Frontal cortex (tissue), 4 donors: ENCODE measurements around the gene CFAP45. TPM values are rescaled to one million over a fixed set of nuclear protein-coding genes. Genes with fewer than 3 reads are reported as not detected.
A peak's percentile ranks its signal among the peaks of the same experiment; 100 is the strongest.

ENCODE experiments used
- DNase-seq, 2 donors: peaks; one replicate each; pipeline ENCODE4 v3.0.0; 2012; ENCODE audit warnings: low spot score in 2 of 2
- FAIRE-seq: peaks from 2 replicates; lab custom pipeline; 2012; peaks lifted over from hg19 to GRCh38; lab: Jason Lieb, UNC
- total RNA-seq: library from RNA; depleted of rRNA; stranded (reverse); fragments of >200 nt; gene quantifications from one replicate; pipeline ENCODE4 v1.2.3, GENCODE V29; 2014
- donor health status: control.
- donor health status: control.
- donor health status: control.

Gene CFAP45
- total RNA-seq, 1 donor from 2014 or later, result under 0.01 TPM

DNA sequence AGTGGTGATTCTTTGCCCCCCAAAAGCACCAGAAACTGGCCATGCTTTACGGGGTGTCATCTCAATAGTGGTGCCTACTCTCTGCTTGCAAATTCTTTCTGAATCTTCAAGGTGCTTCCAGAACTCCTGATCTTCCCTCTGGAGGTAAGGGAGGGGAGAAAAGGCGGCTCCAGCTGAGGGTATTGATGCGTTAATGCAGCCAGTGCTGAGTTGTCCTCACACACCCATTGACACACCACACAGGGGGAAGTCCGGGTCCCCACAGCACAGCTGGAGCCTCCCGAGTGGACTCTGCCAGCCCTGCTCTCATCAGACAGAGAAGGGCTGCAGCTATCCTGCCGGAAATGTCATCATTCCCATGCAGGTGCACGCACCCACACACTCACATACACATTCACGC lies 38.7 kb downstream of the CFAP45 start:
- FAIRE-seq, result no peak
- no peak for DNase-seq

DNA sequence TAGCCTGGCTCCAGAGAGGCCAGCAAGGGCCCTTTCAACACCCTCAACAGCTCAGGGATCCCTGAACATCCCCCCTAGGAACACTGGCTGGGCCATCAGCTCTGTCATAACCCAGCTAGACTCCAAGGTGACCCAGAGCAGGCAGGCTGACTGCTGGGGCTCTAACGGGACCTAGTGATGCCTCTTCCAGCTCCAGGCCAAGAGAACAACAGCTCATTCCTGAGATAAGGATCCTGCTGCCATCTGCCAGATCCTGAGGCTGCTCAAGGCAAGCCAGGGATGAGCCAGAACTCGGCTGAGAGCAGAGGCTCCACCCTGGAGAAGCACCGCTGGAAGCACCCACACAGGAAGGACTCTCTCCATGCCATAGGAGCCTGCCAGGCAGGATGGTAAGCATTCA lies 39.5 kb downstream of the CFAP45 start:
- DNase-seq (no peak), FAIRE-seq (no peak)

- FAIRE-seq (no peak), DNase-seq (no peak)
Observed at GRCh38 chr1:159859767-159860322, 40.1 kb downstream of the CFAP45 start.

DNA sequence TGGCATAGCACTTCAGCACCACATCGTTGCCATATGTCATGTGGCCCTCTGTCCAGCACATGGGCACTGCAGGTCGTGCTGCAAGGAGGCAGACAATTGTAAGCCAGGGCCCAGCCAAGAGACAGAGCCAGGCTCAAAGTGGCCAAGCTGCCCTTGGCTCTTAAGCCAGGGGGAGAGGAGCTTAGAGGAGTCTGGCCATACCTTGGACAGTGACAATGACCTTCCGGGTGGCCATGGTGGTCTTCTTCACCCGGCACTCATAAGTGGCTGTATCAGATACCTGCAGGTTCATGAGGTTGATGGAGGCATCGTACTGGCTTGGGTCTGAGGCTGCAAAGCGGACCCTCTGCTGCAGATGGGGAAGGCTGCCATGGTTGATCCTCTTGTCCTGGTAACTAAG lies 42.1 kb downstream of the CFAP45 start:
- FAIRE-seq (no peak), DNase-seq (no peak)

- FAIRE-seq (no peak), DNase-seq (no peak)
Observed at GRCh38 chr1:159856576-159856975, 43.4 kb downstream of the CFAP45 start.

- no peak for FAIRE-seq
Observed at GRCh38 chr1:159855709-159856108, 44.3 kb downstream of the CFAP45 start.

GRCh38 chr1:159854693-159855192 lies 45.2 kb downstream of the CFAP45 start:
- DNase-seq, result peak; percentile 76 to 78
- no peak for FAIRE-seq

More at GRCh38 chr1:159855709-159856108, 44.3 kb downstream of the CFAP45 start:
- no peak for DNase-seq

- no peak for FAIRE-seq
- DNase-seq, result peak; percentile 41 to 47
Observed at GRCh38 chr1:159854116-159854692, 45.8 kb downstream of the CFAP45 start.

DNA sequence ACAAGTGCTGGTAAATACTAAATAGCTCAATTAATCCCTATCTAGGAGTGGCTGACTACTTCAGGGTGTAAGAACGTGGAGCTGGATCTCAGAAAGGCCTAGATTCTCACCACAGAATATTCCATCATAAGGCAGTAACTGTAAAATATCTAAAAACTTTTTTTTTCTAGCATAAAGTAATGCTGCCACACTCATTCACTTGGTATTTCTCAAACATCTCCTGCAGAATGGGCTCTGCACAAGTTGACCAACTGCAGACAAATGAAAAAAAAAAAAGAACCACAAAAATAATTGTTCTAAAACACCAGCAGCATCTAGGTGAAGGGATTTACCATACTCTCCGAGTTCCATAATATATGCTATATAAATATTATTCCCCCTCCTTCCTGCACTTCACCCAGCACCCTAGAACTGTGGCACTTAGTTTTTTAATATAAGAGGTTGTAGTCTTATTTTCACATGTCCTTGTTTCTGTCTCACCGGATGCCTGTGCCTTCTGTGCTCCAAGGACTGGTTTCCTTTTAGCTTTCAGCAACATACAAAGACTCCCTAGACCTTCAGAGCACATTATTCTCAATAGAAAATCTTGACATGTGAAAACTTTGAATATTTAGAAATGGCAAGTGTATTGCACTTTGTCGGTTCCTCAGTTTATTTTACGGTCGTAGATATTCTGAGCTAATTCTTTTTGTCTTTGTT lies 46.4 kb downstream of the CFAP45 start:
- FAIRE-seq, result no peak
- DNase-seq, result no peak

GRCh38 chr1:159851407-159851806 lies 48.6 kb downstream of the CFAP45 start:
- FAIRE-seq, result no peak
- DNase-seq, result no peak

- no peak for FAIRE-seq
- DNase-seq, result no peak
Observed at GRCh38 chr1:159849626-159850366, 50.2 kb downstream of the CFAP45 start.

- no peak for DNase-seq
- no peak for FAIRE-seq
Observed at GRCh38 chr1:159848326-159848725, 51.6 kb downstream of the CFAP45 start.

DNA sequence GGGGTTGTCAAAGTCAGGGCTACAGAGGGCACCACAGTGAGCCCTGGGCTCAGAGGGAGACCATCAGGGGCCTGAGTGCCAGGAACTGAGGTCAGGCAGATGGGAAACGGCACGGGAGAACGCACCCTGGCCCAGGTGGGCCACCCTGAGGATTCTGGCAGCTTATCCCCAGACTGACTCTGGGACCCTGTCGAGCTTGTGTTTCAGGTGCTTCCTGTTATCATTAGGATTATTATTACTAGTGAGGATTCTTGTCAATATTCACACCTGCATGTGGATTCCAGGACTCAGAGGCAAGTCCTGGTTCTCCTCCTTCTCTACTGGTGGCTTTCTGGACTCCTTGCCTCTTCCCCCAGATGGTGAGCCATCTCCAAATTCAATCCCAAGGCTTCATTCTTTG lies 52.7 kb downstream of the CFAP45 start:
- FAIRE-seq (no peak), DNase-seq (no peak)

- FAIRE-seq, result no peak
- DNase-seq, result no peak
Observed at GRCh38 chr1:159845751-159846629, 54.0 kb downstream of the CFAP45 start.

- FAIRE-seq (no peak), DNase-seq (no peak)
Observed at GRCh38 chr1:159843459-159843858, 56.5 kb downstream of the CFAP45 start.

DNA sequence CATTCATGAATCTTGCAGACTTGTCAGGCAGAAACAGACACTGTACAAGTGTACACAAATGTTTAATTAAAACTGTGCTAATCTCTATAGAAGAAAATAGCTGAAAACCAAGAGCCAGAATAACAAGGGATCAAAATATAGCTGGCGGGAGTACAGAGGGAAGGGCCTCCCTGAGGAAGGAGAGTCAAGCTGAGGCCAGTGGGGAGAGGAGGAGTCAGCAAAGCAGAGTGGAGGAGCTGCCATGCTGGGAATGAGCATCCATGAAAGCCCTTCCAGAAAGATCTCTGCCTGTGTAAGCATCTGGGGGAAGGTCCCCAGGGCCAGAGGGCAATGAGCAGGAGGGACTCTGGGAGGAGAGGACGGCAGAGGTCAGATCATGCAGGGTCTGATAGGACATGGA lies 58.2 kb downstream of the CFAP45 start:
- FAIRE-seq (no peak), DNase-seq (no peak)

- FAIRE-seq, result no peak
- DNase-seq, result no peak
Observed at GRCh38 chr1:159839116-159839849, 60.7 kb downstream of the CFAP45 start.

- DNase-seq (no peak), FAIRE-seq (no peak)
Observed at GRCh38 chr1:159838715-159839114, 61.2 kb downstream of the CFAP45 start.
